K562 treated with DMSO at 1 percent for 24 hours (cell line): Measurements from ENCODE around the gene CTU1. TPM values are rescaled to one million over a fixed set of nuclear protein-coding genes. Genes with fewer than 3 reads are reported as not detected.

Experiments used
- total RNA-seq: library from RNA; unstranded; fragments of 300-600 nt; gene quantifications from 2 replicates; pipeline ENCODE4 v1.2.3, GENCODE V29; 2022; ENCODE audit warnings: low read depth; ENCODE audit not compliant: insufficient read depth

Gene CTU1
- 31.1 and 32.6 TPM in 2 replicates for total RNA-seq

DNA sequence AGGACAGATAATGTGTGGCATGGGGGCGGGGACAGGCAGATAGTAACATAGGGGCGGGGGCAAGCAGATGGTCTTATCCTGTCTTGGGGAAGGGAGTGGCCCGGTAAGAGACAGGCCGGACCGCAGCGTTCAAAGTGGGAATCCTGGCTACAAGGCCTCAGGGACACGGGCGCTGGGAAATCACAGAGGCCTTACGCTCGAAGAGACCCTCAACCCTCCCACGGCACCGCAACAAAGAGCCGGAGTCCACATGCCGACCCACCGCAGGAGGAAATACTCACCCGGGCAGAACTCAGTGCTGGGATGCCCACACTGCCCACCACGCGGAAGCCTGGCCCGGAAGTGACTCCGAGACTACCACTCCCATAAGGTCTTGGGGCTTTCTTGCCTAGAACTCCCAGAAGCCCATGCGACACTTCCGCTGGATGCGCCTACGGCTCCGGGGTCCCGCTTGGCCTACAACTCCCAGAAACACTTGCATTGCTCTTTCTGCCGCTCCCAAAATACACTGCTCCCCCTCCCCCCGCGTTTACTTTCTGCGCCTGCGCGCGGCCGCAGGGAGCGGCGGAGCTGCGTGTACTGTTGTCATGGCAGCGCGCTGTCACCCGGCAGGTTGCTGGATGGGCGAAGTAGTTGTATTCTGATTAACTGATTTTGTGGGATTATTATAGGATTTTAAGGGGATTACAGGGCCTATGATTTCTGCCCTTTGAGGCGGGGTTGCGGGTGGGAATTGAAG is at the start of gene CTU1:
Gene CTU1, minus strand, starts transcription at position 344 of the 739 bp plus-strand sequence. CDS start 3,840 bp downstream, outside the sequence.

DNA sequence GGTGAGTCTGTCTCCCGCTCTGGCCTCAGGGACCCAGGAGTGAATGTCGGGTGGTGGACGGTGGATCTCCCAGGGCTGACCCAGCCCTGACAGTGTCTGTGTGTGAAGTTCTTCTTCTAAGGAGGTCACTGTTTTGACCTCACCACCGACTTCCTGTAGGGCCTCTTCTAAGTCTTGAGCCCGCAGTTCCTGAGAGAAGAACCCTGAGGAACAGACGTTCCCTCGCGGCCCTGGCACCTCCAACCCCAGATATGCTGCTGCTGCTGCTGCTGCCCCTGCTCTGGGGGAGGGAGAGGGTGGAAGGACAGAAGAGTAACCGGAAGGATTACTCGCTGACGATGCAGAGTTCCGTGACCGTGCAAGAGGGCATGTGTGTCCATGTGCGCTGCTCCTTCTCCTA is 33.9 kb upstream of the CTU1 start, which contains the start of gene SIGLEC7:
Gene SIGLEC7, plus strand, starts transcription at position 183 of the 400 bp plus-strand sequence. Its CDS starts 69 bp downstream, at position 252.

DNA sequence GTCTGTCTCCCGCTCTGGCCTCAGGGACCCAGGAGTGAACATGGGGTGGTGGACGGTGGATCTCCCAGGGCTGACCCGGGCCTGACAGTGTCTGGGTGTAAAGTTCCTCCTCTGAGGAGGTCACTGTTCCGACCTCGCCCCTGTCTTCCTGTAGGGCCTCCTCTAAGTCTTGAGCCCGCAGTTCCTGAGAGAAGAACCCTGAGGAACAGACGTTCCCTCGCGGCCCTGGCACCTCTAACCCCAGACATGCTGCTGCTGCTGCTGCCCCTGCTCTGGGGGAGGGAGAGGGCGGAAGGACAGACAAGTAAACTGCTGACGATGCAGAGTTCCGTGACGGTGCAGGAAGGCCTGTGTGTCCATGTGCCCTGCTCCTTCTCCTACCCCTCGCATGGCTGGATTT is 16.5 kb upstream of the CTU1 start, which contains the start of gene SIGLEC9:
Gene SIGLEC9, plus strand, starts transcription at position 178 of the 400 bp plus-strand sequence. Its CDS starts 69 bp downstream, at position 247.

DNA sequence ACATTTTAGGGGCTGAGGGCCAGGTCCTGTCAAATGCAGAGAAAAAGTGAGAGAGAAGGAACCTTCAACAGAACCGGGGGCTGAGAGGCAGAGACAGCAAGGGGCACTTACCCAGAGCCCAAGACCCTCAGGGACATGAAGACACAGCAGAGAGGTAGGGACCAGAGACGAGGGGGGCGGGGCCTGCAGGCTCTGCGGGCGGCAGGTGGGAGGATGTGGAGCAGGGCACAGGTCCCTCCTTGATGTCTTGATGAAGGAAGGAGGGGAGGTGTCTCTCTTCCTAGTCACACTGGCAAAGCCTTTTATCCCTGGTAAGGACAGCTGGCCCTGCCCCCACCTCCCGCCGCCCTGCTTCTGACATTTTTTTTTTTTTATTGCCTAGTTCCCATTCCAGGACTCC is 25.6 kb downstream of the CTU1 start, which contains the start of gene KLK14:
Gene KLK14, minus strand, starts transcription at position 277 of the 400 bp plus-strand sequence. Its CDS starts 273 bp downstream, at position 4.

DNA sequence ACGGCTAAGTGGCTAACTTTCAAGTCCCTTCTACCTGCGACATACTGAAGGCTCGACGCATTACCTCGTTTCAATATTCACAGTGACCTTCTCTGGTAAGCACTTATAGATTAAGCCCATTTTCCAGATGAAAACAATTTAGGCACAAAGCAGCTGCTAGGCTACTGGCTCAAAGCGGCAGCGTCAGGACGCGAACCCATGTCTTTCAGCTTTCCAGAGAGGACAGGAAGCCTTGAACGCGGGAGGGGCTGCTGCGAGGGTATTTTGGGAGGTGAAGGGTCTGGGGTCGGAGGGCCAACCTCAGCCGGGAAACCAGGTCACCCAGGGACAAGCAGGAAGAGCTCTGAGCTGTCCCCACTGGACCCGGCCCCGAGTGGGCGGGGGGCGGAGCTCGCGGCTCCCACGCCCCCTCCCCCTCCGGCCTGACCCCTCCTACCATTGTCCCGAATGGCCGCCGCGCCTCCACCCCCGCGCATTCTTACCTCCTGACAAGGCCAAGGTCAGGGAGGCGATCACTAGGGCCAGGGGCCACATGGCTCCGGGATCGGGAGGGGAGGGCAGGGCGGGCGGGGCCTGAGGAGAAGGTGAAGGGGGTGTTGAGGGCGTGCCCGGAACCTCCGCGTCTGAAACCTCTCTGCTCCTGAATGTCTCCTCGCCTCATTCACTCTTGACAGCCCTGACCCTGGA is 43.5 kb downstream of the CTU1 start, which contains the start of gene KLK13:
Gene KLK13, minus strand, starts transcription at position 559 of the 687 bp plus-strand sequence. Its CDS starts 25 bp downstream, at position 534.

Other genes starting within 250 kb of the CTU1 start
- not detected in 2 replicates for gene KLK2, start 235.0 kb downstream of the CTU1 start, total RNA-seq
- gene KLK4, start 197.0 kb downstream of the CTU1 start, total RNA-seq, result not detected in 2 replicates
- gene KLK5, start 155.4 kb downstream of the CTU1 start, total RNA-seq, result not detected in 2 replicates
- gene KLK6, start 138.8 kb downstream of the CTU1 start, total RNA-seq, result not detected in 2 replicates
- not detected in 2 replicates for gene KLK7, start 124.5 kb downstream of the CTU1 start, total RNA-seq
- 0.95 and 2.1 TPM in 2 replicates for gene KLK8, start 106.8 kb downstream of the CTU1 start, total RNA-seq
- not detected in 2 replicates for gene KLK10, start 88.7 kb downstream of the CTU1 start, total RNA-seq
- not detected in 2 replicates for gene KLK11, start 81.8 kb downstream of the CTU1 start, total RNA-seq
- not detected in 2 replicates for gene KLK12, start 73.4 kb downstream of the CTU1 start, total RNA-seq
- gene KLK13, start 43.3 kb downstream of the CTU1 start, total RNA-seq, result 2.7 and 2.9 TPM in 2 replicates
- not detected in 2 replicates for gene KLK14, start 25.5 kb downstream of the CTU1 start, total RNA-seq
- gene SIGLEC9, start 16.5 kb upstream of the CTU1 start, total RNA-seq, result 0.93 and 1.1 TPM in 2 replicates
- gene SIGLEC7, start 33.9 kb upstream of the CTU1 start, total RNA-seq, result 0.15 TPM in 1 of 2 replicates, not detected in the other
- gene CD33, start 116.7 kb upstream of the CTU1 start, total RNA-seq, result 73.3 and 79.4 TPM in 2 replicates
- gene SIGLECL1, start 142.7 kb upstream of the CTU1 start, total RNA-seq, result not detected in 2 replicates
- 0.25 TPM in 1 of 2 replicates, not detected in the other for gene IGLON5, start 203.2 kb upstream of the CTU1 start, total RNA-seq
- gene VSIG10L, start 233.7 kb upstream of the CTU1 start, total RNA-seq, result 11.0 and 11.2 TPM in 2 replicates